GM10266 (cell line): Measurements from ENCODE around the gene NANOS1.
"Not testable (repeated sequence)": the region's sequence is repeated elsewhere in the genome, so short reads cannot be mapped to it uniquely, and the experiment has no call there.

Experiments used
- DNase-seq: peaks from one replicate; pipeline ENCODE4 v3.0.0; 2012; ENCODE audit errors: extremely low spot score
- TF ChIP-seq, protein P1 (sequence below): IDR thresholded peaks from 2 replicates; pipeline ENCODE4 v1.5.1; 2012; ENCODE audit warnings: mild to moderate bottlenecking, low read depth; ENCODE audit not compliant: control insufficient read depth, insufficient read depth; ENCODE audit errors: missing control alignments

Gene NANOS1

DNA sequence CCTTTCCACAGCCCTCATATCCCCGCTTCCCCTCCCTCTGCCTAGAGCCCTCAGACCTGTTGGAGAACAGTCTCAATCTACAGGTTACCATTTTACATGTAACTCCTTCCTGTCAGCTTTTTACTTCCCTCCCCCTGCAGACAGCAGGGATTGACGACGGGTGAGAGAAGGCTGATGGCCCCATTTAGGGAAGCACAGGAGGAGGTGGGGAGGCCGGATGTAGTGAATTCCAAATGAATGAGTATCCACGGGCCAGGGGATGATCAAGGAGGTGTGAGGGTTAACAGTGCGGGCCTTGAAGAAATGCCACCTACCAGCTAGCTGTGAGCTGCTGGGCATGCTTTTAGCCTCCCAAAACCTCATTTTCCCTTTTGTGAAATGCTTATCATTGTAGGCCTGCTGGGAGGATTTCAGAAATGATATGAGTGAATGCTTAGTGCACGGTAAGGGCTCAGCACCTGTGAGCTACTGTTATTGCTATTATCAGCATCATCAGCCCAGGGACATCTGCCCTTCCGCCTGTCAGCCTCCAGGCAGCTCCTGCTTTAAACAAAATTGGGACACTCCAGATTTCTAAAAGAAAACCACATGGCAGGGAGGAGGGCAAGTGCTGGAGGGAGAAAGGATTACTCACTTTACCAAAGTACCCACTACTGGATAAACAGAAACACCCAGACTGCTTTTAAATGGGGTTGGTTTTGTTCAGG is 6.5 kb upstream of the NANOS1 start:
- TF ChIP-seq, protein P1, sequence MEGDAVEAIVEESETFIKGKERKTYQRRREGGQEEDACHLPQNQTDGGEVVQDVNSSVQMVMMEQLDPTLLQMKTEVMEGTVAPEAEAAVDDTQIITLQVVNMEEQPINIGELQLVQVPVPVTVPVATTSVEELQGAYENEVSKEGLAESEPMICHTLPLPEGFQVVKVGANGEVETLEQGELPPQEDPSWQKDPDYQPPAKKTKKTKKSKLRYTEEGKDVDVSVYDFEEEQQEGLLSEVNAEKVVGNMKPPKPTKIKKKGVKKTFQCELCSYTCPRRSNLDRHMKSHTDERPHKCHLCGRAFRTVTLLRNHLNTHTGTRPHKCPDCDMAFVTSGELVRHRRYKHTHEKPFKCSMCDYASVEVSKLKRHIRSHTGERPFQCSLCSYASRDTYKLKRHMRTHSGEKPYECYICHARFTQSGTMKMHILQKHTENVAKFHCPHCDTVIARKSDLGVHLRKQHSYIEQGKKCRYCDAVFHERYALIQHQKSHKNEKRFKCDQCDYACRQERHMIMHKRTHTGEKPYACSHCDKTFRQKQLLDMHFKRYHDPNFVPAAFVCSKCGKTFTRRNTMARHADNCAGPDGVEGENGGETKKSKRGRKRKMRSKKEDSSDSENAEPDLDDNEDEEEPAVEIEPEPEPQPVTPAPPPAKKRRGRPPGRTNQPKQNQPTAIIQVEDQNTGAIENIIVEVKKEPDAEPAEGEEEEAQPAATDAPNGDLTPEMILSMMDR = no peak
- DNase-seq = no peak

DNA sequence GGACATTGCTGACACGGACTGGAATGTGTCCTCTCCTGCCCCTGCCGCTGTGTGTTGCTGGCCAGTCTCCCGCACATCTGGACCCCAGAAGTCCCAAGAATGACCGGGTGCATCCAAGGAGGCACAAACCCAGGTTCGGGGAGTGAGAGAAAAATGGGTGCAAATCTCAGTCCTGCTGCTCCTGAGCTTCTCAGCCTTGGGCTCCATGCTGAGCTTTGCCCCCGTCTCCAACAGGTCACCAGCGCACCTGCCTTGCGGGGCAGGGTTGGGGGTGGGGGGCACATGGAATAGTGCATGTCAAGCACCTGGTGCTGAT is 6.0 kb upstream of the NANOS1 start:
- no peak for DNase-seq
- TF ChIP-seq, protein P1 = no peak

DNA sequence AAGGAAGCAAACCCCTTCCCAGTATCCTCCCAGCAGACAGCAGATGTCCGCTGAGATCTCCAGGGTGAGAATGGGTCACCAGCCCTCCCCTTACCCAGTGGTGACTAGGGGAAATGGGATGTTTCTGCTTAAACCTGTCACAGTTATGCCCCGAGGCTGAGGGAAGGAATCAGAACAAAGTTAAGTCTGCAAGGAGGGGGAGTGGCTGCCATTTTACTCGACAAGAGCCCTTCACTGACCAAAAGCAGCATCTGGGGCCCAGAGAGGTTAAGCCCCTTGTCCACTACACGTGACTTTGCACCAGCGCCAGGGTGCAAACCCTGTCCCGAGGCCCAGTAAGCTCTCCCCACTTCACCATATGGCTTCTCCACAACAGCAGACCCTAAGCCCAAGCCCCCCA is 4.6 kb upstream of the NANOS1 start:
- DNase-seq = no peak

DNA sequence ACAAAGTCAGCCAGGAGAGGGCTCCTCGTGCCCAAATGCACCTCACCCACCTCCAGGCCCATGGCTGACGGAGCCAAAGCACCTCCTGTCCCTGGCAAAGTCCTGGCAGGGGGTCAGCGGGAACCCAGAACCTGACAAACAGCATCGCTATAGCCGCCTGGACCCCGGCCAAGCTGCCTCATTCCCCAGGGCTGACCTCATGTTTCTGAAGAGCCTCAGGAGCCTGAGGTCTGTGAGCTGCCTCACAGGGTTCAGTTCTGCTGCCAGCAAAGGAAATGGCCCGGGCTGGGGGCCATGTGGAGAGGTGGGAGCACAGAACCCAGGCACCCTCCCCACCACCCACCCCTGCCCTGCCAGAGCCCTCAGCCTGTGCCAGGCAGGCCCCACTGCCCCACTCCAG is 4.2 kb upstream of the NANOS1 start:
- DNase-seq = no peak

More for the DNA sequence above, 4.6 kb upstream of the NANOS1 start:
- TF ChIP-seq, protein P1 = no peak

DNA sequence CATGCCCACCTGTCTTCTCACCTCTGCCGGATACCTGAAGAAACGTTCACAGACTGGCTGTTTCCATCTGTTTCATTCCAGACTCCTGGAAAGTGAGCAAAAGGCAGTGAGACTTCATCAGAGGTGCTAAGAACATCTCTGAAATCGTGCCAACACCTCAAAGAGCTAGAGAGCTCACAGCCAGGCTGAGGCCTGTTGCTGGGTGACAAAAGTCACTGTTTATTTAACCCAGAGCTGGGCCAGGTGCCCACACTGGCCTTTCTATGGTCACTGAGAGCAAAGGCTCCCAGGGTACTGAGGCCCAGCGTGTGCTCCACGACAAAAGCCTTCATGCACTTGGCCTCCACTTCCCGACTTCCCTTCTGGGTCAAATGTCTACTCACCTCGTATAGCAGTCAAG is 3.7 kb upstream of the NANOS1 start:
- no peak for DNase-seq
- TF ChIP-seq, protein P1 = no peak

More for the DNA sequence above, 4.2 kb upstream of the NANOS1 start:
- TF ChIP-seq, protein P1 = no peak

DNA sequence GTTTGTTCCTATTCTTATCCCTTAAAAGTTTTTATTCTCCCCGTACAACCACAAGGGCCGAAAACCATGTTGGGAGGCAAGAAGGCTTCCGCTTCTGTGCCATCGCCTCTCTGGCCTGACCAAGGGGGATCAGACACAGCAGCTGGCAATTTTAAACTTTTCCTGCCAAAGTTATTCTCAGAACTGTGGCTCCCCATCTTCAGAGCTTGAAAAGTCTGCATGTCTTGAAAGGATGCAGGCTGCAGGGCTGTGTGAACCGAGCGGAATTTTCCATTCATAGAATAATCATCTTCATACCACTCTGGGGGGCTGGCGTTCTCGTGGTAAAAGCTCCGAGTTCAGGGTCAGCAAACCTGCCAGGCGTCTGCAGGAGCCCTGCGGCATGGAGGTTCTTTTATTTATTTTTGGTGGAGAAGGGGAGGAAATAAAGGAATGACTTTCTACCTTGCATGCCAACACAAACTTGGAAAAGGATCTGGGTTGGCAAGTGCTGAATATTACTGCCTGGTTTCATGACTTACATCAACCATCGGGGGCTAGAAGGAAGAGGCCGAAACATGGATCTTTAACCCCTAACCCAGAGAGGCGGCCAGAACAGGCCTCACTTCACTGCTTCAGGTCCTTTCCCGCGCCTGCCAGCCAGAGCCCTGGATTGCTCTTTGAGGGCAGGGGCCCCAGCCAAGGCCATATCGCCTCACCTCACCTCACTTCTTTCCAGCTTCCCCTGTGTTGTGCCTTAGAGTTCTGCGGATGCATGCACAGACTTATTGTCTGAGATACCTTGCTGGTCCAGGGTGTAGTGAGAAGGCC is 3.0 kb upstream of the NANOS1 start:
- TF ChIP-seq, protein P1 = no peak
- DNase-seq = no peak

DNA sequence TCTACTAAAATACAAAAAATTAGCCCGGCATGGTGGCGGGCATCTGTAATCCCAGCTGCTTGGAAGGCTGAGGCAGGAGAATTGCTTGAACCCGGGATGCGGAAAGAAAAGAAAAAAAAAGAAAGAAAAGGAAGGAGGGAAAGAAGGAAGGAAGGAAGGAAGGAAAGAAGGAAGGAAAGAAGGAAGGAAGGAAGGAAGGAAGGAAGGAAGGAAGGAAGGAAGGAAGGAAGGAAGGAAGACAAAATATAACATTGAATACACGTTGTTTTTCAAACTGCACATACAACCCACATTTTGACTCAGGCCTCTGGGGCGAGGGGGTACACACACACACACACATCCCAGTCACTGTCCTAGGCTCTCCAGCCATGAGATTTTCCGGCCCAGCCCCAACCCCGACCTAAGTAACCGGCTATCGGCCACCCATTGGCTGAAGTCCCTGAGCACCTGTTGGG is 1.0 kb upstream of the NANOS1 start:
- DNase-seq = not testable (repeated sequence)
